HG02852 (cell line): ENCODE data around the gene COL6A1.
"Not testable (repeated sequence)": the region's sequence is repeated elsewhere in the genome, so short reads cannot be mapped to it uniquely, and the experiment has no call there.

Experiments used
- ATAC-seq: cut with Tn5 transposase; IDR thresholded peaks from one replicate; pipeline ENCODE4 v1.9.1; 2021; ENCODE audit warnings: mild to moderate bottlenecking, moderate library complexity; ENCODE audit not compliant: unreplicated experiment

The COL6A1 gene

DNA sequence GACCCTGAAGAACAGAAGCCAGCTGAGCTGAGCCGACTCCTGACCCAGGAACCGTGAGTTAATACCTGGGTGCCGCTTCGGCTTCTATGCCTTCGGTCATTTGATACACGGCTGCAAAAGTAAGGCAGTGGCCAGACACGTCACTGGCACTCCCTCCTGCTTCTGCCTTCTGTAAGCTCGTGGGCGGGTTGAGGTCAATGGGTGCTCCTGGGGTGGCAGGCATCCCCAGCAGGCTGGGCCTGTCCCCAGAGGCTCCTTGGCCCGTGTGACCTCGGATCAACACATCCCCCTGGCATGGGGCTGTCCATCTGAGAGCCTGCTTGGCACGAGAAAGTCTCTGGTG lies 35.7 kb upstream of the COL6A1 start:
- ATAC-seq = no peak

DNA sequence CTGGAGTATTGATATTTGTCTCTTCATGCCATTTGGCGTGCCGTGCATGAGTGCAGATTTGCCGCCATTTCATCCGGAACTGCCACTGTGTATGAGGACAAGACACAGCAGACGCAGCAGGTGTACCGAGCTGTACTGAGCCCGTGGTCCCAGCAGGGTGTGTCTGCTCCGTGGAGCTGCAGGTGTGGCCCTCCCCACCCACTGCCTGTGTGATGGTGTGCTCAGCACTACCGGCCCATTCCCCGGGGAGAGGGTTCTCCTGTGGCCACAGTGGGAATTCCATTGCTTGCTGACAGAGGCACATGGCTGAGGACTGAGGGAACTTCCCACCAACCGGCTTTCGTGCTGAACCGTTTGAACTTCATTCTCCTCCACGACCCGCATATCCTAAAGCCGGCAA lies 34.3 kb upstream of the COL6A1 start:
- no peak for ATAC-seq

DNA sequence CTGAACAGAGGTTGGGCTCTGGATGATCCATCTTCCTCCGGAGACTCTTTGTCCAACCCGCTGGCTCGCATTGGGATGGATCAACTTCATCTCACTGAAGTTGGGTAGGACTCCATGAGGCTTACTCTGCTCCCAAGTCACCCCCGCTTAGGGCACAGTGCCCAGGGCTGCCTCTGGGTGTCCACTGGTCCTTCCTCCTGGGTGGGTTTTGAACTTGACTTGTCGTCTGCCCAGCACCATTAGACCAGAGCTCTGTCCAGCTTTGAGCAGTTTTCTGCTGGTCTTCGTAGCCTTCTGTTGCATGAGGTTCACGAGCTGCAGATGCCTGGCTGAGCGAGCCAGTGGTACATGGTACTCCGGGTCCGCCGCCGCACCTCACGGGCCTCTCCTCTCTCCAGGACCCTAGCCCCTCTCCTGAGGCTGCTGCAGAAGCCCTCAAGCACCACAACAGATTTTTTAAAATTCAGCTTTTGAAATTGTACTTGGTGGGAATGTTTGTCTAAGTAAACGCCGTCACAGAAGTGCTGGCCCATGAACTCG lies 33.8 kb upstream of the COL6A1 start:
- ATAC-seq = no peak

DNA sequence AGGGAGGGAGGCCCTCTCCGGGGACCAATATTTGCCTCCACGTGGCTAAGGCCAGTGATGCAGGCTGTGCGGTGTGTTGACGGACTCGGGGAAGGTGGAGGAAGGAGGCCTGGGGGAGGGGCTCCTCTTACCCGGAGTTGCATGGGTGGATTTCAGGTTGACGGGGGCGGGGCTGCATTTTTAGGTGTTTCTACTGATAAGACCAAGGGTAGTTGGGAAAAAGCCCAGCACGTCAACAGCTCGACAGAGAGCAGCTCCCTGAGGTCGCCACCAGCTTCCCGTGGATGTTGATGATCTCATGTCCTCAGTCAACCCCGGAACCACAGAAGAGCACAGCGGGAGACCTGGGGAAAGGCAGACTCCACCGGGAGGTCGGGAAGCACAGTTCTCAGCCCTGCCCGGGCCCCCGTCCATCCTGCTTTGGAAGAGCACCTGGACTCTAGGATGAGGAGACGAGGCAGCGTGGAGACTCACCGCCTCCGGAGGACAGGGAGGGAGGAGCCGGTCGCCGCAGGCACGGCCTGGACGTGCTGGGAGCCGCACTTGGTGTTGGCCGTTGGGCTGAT lies 32.9 kb upstream of the COL6A1 start:
- no peak for ATAC-seq

DNA sequence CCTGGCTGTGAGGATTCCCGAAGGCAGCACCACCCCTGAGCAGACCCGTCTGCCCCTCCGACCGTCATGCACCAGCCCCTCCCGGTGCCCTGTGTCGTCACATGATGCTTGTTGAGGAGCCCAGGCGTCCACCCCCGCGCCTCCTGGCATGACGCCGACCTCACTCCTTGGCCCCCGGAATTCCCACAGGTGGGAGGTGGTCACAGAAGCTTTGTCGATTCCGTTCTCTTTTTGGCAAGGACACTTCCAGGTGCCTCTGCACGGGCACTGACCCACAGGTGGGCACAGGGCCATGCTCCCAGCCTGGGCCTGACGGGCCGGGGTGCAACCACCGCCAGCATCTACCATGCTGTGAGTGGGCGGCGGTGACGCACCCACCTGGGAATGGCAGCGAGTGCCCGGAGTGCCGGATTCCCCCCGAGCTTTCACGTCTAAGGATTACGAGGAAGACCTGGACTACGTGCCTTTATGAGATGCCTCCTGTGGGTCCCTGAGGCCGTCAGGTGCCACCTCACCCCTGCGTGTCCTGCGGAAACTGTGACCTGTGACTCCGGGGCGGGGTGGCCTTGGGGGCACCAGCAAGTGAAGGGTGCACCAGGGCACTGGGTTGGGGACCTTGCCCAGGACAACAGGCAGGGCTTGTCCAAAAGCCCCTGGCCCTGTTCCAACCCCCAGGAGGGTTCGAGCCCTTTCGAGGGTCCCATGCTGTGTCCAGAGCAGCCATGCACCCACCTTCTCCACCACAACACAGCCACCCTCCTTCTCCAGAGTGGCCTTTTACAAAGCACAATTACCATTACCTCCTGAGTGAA lies 31.4 kb upstream of the COL6A1 start:
- ATAC-seq = no peak

DNA sequence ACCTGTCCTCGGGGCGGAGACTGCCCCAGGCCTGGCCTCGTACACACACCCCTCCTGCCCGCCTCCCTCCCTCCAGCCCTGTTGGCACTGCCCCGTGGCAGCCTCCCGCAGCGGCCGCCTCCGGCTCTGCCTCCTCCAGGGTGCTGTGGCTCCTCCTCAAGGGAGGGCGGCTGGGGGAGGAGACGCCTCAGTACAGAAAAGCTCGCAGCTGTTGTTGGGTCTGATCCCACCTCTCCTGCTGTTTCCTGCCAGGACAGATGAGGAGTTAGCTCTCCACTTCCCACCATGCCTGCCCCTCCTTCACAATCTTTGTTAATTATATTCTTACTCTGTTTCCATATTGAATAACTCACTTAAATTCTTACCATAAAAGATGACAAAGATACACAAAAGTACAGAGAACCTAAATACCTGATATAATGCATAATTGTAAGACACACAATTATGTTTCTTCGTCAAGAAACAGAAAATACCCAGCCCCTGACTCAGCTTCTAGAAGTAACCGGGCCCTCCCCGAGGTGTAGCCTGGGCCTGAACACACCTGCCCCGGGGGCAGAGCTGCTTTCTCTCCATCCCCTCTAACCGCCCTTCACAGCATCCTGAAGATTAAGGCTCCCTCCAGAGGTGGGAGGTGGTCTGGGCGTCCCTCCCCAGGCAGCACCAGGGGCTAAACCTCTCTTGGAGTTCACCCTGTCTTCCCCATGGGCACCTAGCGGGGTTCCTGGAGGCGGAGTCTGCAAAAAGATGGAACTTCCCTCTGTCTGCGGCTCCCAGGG lies 30.6 kb upstream of the COL6A1 start:
- ATAC-seq = no peak

DNA sequence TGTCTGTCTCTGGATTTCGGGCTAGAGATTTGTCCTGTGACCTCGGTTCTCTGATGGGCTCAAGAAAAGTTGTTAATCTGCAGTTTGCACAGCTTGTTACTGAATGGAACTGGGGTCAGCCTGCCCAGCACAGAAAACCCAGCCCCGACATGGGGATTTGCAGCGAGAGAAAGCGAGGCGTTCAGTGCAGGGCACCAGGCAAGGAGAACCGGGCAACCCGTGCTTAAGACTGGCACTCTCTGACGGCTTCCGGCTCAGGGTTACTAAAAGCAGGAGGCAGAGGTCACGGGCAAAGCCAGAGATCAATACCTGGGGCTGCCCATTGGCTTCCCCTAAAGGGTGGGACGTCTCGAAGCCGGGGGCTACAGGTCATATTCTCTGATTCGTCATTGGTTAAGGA lies 29.9 kb upstream of the COL6A1 start:
- ATAC-seq = no peak

DNA sequence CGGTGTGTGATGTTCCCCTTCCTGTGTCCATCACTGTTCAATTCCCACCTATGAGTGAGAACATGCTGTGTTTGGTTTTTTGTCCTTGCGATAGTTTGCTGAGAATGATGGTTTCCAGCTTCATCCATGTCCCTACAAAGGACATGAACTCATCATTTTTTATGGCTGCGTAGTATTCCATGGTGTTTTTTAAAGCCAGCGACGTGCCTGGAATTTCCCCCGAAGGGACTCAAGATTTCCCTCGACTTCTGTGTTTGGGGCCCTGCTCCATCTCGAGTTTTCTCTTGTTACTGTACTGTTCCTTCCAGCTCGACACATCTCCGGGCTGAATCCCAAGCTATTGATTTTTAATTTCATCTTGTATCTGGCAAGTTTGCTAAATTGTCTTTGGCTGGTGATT lies 29.0 kb upstream of the COL6A1 start:
- ATAC-seq = not testable (repeated sequence)

DNA sequence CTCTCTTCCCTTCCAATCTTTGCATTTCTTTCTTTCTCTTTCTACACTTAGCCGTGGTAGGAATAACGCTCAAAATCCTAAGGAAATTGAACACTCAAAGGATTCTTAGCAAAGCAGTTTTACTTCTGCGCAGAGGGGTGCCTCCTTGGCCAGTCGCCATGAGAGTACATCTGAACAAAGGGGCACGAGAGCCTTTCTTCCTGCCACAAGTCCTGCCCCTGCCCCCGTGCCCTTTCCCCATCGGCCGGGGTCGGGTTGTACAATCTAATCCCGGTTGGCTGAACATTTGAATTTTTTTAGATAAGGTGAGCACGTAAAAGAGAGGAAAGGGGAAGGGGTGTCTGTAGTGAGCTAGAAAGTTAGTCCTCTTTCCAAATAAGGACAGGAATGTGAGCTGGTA lies 28.6 kb upstream of the COL6A1 start:
- no peak for ATAC-seq

DNA sequence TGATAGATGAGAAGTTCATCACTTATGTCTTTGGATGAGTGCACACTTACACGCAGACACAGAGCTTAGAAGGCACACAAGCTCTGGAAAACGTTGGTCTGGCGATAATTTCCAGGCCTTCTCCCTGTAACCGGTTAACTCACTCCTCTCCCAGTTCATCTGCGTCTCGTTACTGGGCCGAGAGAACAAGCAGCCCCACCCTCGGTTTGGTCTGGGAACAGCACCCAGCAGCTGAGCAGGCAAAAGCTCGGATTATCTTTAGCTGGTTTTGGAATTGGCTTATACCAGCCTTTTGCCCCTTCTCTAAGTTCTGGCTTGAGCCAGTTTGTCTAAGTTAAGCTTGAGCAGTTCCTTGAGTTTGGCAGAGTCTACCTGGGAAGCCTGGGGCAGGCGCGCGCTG lies 27.3 kb upstream of the COL6A1 start:
- ATAC-seq = no peak

DNA sequence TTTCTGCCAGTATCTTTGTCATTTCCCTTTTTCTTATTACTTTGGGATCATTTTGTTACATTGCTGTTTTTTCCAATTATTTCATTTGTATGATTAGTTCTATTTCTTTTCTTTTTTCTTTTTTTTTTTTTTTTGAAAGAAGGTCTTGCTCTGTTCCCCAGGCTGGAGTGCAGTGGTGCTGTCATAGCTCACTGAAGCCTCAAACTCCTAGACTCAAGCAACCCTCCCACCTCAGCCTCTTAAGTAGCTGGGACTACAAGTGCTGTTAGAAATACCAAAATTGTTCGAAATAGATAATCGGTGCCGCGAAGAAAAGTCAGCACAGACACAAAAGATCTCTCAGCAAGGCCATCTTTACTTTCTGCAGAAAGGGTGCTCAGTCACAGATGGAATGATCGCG lies 26.6 kb upstream of the COL6A1 start:
- no peak for ATAC-seq

DNA sequence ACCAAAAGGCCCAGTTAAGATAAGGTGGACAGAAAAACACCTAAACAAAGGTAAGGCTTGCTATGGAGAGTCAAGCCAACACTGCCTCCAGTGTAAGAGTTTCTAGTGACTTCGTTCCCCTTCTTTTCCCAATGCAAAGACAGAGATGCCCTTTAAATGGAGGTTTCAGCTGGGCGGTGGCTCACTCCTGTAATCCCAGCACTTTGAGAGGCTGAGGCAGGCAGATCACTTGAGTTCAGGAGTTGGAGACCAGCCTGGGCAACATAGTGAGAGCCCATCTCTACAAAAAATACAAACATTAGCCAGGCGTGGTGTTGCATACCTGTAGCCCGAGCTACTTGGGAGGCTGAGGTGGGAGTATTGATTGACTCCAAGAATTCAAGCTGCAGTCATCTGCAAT lies 24.0 kb upstream of the COL6A1 start:
- no peak for ATAC-seq

DNA sequence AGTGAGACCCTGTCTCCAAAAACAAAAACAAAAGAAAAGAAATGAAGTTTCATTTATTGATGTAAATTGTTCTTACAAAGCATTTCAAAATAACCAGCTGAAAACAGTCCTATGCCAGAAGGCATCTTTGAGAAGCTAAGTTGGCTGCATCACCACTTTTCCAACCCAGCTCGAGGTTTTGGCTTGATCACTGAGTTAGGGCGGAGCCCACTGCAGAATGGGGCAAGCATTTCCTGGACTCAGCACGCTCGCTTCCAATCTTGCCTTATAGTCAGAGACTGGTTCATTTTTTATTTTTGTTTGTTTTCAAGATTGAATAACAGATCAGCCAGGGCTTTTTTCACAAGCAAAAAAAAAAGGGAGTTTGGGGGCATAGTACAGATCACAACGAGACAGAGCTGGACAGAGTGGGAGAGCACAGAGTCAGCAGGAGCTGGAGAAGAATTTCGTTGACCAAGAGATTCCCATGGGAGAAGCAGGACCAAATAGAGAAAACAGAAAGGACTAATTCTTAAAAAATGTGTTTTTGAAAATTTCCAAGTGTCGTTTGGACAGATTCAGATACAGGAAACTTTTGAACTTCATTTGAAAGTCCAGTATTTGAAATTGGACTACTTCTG lies 23.5 kb upstream of the COL6A1 start:
- ATAC-seq = no peak

DNA sequence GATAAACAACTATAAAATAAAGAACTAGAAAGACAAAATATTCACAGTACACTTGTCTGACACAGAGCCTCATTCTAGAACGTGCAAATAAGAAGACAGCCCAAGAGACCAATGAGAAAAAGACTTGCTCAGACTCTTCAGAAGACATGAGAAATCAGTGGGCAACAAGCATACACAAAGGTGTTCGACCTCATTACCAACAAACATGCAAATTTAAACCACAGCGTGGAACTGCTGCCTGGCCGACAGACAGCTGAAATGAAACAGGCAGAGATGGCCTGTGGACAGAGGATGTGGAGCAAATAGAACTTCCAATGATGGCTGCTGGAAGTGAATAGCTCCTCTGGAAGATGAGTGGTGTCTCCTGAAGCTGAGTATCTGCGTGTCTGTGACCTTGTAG lies 22.4 kb upstream of the COL6A1 start:
- ATAC-seq = no peak

DNA sequence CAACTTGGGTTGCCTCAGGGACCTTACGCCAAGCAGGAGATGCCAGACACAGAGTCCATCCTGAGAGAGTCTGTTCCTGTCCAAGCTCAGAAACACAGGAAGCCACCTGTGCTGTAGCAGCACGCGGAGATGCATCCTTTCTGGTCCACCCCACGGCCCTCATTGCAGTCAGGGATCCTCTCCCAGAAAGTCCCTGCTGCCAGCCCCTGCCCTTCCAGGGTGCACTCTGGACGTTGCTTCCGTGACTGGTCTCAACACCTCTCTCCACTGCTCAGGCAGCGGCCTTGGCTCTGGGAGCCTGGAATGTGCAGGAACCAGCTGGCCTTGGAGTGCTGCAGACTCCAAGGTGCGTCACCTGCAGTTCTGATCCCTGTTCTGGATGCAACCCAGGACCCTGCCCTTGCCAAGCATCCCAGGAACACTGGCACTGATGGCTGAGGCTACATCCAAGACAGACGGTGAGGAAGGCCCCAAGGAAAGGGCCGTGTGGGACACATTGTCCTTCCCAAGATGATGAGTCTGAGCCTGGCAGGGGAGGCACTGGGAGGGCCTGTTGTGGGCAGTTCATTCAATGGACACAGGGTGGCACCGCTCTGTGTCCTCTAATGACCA lies 21.7 kb upstream of the COL6A1 start:
- ATAC-seq = no peak

DNA sequence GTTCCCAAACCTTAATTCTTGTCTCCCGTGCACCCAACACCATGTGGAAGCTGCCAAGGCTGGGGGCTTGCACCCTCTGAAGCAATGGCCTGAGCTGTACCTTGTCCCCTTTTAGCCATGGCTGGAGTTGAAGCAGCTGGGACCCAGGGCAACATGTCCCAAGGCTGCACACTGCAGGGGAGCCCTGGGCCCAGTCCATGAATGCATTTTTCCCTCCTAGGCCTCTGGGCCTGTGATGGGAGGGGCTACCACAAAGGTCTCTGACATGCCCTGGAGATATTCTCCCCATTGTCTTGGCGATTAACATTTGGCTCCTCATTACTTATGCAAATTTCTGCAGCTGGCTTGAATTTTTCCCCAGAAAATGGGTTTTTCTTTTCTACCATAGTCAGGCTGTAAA lies 20.2 kb upstream of the COL6A1 start:
- ATAC-seq = not testable (repeated sequence)

DNA sequence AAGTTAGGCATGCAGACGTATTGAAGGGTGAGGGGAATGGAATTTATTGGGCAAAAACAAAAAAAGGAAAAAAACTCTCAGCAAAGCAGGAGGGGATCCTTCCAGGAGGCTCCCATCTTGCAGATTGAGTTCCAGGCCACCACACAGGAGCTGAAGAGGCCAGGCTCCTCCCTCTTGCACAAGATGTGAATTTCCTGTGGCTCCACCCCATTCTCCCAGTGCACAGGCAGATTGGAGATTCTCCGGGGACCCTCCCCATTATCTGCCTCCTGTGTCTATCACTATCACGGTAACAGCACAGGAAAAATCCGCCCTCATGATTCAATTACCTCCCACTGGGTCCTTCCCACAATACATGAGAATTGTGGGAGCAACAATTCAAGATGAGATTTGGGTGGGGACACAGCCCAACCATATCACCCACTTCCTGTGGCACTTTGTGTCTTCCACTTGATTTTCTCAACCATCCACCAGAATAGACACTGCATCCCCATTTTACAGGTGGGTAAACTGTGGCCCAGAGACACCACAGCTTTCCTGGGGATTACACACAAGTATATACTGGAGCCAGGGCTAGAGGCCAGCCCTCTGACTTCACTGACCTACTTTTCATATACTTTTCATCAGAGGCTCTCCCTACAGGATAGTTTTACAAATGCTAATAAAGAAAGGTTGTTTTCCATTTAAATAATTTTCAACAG lies 18.9 kb upstream of the COL6A1 start:
- no peak for ATAC-seq

DNA sequence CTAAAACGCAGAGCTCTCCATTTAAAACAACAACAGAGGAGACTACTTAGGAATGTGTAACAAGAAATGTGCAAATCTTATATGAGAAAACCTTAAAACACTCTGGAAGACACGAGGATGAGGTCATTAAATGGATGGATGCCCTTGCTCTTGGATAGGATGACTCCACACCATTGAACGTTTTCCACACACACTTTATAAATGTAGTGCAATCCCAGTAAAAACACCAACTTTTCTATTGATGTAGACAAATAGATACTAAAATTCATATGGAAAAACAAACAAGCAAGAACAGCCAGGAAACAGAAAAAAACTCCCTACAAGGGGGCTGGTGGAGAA lies 18.4 kb upstream of the COL6A1 start:
- ATAC-seq = no peak

DNA sequence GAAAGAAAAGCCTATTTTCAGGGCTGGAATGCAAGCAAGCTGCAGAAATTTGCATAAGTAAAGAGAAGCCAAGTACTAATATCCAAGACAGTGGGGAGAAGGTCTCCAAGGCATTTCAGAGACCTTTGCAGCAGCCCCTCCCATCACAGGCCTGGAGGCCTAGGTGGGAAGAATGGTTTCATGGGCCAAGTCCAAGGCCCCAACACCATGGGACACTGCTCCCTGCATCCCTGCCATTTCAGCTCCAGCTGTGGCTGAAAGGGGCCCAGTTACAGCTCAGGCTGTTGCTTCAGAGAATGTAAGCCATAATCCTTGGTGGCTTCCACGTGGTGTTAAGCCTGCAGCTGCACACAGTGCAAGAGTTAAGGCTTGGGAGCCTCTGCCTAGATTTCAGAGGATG lies 16.9 kb upstream of the COL6A1 start:
- no peak for ATAC-seq

DNA sequence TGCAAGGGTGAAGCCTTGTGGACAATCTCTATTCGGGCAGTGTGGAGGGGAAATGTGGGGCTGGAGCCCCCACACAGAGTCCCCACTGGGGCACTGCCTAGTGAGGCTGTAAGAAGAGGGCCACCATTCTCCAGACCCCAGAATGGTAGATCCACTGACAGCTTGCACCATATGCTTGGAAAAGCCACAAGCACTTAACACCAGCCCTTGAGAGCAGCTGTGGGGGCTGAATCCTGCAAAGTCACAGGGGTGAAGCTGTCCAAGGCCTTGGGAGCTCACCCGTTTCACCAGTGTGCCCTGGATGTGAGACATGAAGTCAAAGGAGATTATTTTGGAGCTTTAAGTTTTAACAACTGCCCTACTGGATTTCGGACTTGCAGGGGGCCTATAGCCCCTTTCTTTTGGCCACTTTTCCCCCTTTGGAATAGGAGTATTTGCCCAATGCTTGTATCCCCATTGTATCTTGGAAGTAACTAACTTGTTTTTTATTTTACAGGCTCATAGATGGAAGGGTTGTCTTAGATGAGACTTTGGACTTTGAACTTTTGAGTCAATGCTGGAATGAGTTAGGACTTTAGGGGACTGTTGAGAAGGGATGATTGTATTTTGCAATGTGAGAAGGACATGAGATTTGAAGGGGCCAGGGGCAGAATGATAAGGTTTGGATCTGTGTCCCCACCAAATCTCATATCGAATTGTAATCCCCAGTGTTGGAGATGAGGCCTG lies 16.3 kb upstream of the COL6A1 start:
- ATAC-seq = no peak
